ENCODE measurements around the gene PIP5KL1.

PIP5KL1 gene

DNA sequence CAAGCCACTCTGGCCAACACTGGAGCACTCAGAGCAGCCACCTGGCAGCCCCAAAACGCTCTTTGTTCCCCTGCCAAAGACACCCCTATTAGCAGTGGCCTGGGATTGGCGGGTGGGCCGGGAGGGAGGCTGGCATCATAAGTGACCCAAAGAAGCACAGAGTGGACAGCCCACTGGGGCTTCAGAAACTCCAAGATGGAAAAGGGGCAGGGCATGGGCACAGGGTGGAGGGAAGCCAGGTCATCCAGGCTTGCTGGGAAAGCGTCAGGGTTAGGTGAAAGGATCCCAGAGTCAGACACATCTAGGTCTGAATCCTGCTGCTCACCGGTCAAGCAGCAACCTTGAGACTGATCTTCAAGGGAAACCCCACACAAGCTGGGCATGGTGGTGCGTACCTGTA lies 35.4 kb upstream of the PIP5KL1 start:
- H3K9ac ChIP-seq (ENCODE audit: low read length): peak overlapping the region; percentile 47
- no peak overlapping the region for H3K4me3 ChIP-seq (ENCODE audit: low read depth, low read length)
- peaks cover 64% of the 10 kb centered on the region for H3K4me1 ChIP-seq (ENCODE audit: control insufficient read depth, insufficient read depth, low read length)
- no peaks in the 10 kb centered on the region for H3K36me3 ChIP-seq (ENCODE audit: control insufficient read depth, insufficient read depth, low read length)
- peak overlapping the region; percentile 64 for H3K27ac ChIP-seq (ENCODE audit: low read depth, low read length)
- no peaks in the 10 kb centered on the region for H3K9me3 ChIP-seq (ENCODE audit: control insufficient read depth, insufficient read depth, low read depth, low read length)
- no peaks in the 10 kb centered on the region for H3K27me3 ChIP-seq (ENCODE audit: control insufficient read depth, insufficient read depth, low read length)

DNA sequence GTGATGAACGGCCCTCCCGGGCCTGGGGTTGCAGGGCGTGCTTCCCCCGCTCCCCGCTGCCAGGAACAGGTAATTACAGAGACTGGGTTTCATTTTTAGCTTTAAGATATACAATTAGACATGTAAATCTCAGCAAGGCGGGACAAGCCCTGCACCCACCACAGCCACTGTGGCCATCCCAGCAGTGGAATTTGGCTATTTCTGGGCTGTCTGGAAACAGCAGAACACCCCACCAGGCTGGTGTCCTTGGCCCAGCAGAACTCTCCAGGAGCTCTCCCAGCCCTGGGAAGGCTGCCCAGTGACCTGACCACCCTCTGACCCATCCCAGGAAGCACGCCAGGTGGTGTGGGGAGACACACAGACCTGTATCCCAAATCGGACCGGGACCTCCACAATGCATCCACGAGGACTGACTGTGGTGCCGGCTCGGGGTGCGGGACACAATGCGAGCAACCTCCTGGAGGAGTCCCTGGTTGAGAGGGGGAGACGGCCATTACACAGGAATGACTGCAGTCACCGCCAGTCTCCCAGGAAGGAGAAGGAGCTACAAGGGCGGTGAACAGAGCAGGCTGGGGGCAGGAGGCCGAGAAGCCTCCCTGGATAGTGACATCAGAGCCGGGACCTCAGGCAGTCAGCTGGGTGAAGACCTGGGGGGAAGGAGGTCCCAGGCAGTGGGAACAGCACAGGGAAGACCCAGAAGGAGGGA lies 32.9 kb upstream of the PIP5KL1 start:
- Histone ChIP-seq H3K4me1 (ENCODE audit: control insufficient read depth, insufficient read depth, low read length) (peaks cover 57% of the 10 kb centered on the region), H3K4me3 (ENCODE audit: low read depth, low read length) (no peak overlapping the region), H3K9me3 (ENCODE audit: control insufficient read depth, insufficient read depth, low read depth, low read length) (no peaks in the 10 kb centered on the region), H3K27me3 (ENCODE audit: control insufficient read depth, insufficient read depth, low read length) (no peaks in the 10 kb centered on the region), H3K36me3 (ENCODE audit: control insufficient read depth, insufficient read depth, low read length) (no peaks in the 10 kb centered on the region), H3K9ac (ENCODE audit: low read length) (no peak overlapping the region), H3K27ac (ENCODE audit: low read depth, low read length) (no peak overlapping the region)

DNA sequence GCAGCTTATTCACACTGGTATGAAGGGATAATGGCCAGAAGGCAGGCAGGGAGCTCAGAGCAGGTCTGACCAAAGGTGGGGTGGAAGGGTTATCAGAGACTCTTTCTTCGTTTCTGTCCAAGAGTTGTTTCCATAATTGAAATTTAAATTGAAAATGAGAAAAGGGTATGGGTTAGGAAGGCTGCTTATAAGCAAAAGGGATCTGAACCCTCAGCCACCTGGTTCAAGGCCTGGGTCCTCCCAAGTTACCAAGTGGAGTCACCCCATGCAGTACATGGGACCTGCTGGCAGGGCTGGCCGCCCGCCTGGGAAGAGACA lies 32.4 kb upstream of the PIP5KL1 start:
- peaks cover 51% of the 10 kb centered on the region for H3K4me1 ChIP-seq (ENCODE audit: control insufficient read depth, insufficient read depth, low read length)
- H3K9me3 ChIP-seq (ENCODE audit: control insufficient read depth, insufficient read depth, low read depth, low read length): no peaks in the 10 kb centered on the region
- no peak overlapping the region for H3K9ac ChIP-seq (ENCODE audit: low read length)
- H3K4me3 ChIP-seq (ENCODE audit: low read depth, low read length): no peak overlapping the region
- H3K27me3 ChIP-seq (ENCODE audit: control insufficient read depth, insufficient read depth, low read length): no peaks in the 10 kb centered on the region
- H3K27ac ChIP-seq (ENCODE audit: low read depth, low read length): no peak overlapping the region
- no peaks in the 10 kb centered on the region for H3K36me3 ChIP-seq (ENCODE audit: control insufficient read depth, insufficient read depth, low read length)

DNA sequence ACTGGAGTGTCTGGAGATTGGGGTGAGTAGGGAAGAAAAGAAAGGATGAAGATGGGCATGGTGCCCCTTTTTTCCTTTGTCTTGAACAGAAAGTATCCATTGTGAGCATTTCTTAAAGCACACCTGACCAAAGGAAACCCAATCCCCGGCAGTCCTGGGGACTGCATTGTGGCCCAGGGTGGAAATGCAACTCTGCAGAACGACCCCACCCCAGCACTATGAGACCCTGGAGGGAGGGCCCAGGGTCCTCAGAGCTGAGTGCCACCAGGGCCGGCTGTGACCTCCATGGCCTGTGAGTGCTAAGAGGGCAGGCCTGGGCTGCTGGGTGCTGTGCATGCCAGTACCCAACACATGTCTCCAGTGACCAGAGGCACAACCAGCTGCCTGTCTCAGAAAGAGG lies 31.7 kb upstream of the PIP5KL1 start:
- Histone ChIP-seq H3K9ac (ENCODE audit: low read length) (no peak overlapping the region), H3K27me3 (ENCODE audit: control insufficient read depth, insufficient read depth, low read length) (no peaks in the 10 kb centered on the region), H3K4me3 (ENCODE audit: low read depth, low read length) (no peak overlapping the region), H3K36me3 (ENCODE audit: control insufficient read depth, insufficient read depth, low read length) (no peaks in the 10 kb centered on the region), H3K9me3 (ENCODE audit: control insufficient read depth, insufficient read depth, low read depth, low read length) (no peaks in the 10 kb centered on the region), H3K4me1 (ENCODE audit: control insufficient read depth, insufficient read depth, low read length) (peaks cover 47% of the 10 kb centered on the region), H3K27ac (ENCODE audit: low read depth, low read length) (no peak overlapping the region; the same call in 1 of the 2 replicates)

DNA sequence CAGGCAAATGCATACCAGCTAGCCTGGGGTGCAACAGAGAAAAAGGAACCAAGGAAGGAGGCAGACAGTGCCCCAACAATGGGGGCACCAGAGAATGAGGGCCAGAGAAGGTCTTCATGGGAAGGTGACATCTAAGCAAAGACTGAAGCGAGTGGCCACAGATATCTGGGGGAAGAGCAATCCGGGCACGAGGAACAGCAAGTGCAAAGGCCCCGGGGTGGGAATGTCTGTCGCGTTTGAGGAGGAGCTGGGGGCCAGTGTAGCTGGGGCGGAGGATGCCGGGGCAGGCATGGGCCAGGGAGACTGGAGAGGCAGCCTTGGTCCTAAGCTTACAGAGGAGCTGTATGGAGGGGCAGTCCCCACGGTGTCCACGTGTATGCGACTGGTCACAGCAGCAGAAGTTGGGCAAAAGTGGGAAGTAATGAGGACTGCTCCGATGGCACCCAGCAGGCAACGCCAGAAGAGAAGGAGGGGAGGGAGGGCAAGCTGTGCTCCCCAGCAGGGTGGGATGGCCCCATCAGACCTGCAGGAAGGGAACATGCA lies 31.1 kb upstream of the PIP5KL1 start:
- H3K9me3 ChIP-seq (ENCODE audit: control insufficient read depth, insufficient read depth, low read depth, low read length): no peaks in the 10 kb centered on the region
- no peak overlapping the region for H3K9ac ChIP-seq (ENCODE audit: low read length)
- H3K36me3 ChIP-seq (ENCODE audit: control insufficient read depth, insufficient read depth, low read length): no peaks in the 10 kb centered on the region
- no peaks in the 10 kb centered on the region for H3K27me3 ChIP-seq (ENCODE audit: control insufficient read depth, insufficient read depth, low read length)
- H3K4me3 ChIP-seq (ENCODE audit: low read depth, low read length): no peak overlapping the region
- H3K27ac ChIP-seq (ENCODE audit: low read depth, low read length): no peak overlapping the region
- H3K4me1 ChIP-seq (ENCODE audit: control insufficient read depth, insufficient read depth, low read length): peaks cover 41% of the 10 kb centered on the region

DNA sequence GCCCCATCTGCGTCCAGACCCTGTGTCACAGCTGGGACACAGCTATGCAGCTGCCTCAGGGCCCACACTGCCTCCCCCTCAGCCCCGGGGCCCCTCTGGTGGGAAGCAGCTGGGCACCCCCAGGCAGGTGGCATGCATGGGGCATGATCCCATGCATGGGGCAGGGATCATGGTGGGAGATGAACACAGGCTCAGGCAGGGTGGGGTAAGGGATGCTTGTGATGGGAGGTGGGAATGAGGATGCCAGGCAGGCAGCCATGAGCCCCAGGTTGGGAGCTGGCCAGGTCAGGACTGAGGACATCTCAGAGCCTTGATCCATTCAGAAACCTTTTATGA lies 30.5 kb upstream of the PIP5KL1 start:
- Histone ChIP-seq H3K27ac (ENCODE audit: low read depth, low read length) (no peak overlapping the region), H3K4me3 (ENCODE audit: low read depth, low read length) (no peak overlapping the region), H3K9me3 (ENCODE audit: control insufficient read depth, insufficient read depth, low read depth, low read length) (no peaks in the 10 kb centered on the region), H3K36me3 (ENCODE audit: control insufficient read depth, insufficient read depth, low read length) (no peaks in the 10 kb centered on the region), H3K4me1 (ENCODE audit: control insufficient read depth, insufficient read depth, low read length) (peaks cover 36% of the 10 kb centered on the region), H3K27me3 (ENCODE audit: control insufficient read depth, insufficient read depth, low read length) (no peaks in the 10 kb centered on the region), H3K9ac (ENCODE audit: low read length) (no peak overlapping the region)

DNA sequence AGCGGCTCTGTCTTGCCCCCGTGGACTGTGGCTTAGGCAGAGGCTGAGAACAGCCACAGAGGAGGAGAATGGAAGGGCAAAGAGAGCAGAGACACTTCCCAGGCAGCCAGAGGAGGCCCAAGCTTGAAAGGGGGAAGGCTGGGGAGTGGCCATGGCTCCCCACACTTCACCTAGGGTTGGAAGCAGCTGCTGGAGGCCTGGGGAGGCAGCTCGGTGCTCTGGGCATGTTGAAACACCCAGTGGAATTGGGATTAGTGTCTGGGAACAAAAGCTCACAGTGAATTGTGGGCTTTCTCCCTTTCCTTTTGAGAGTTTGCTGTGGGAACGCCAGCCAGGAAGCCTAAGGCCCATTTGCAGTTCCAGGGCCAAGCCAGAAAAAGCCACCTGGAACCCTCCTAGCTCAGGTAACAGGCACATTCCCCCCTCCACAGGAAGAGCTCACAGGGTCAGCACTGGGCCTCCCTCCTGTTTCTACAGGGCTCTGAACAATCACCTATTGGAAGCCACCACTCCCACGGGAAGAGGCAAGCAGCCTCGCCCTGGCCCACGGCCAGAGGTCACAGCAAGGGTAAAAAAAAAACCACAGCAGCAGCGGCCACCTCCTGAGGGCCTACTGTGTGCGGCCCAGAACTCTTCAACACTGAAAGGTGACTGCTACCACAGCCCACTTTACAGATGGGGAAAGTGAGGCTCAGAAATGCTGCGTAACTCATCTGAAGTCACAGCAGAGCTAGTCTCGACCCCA lies 30.0 kb upstream of the PIP5KL1 start:
- no peaks in the 10 kb centered on the region for H3K36me3 ChIP-seq (ENCODE audit: control insufficient read depth, insufficient read depth, low read length)
- H3K9ac ChIP-seq (ENCODE audit: low read length): peak overlapping the region; percentile 25
- no peaks in the 10 kb centered on the region for H3K9me3 ChIP-seq (ENCODE audit: control insufficient read depth, insufficient read depth, low read depth, low read length)
- peaks cover 35% of the 10 kb centered on the region for H3K4me1 ChIP-seq (ENCODE audit: control insufficient read depth, insufficient read depth, low read length)
- no peaks in the 10 kb centered on the region for H3K27me3 ChIP-seq (ENCODE audit: control insufficient read depth, insufficient read depth, low read length)
- H3K4me3 ChIP-seq (ENCODE audit: low read depth, low read length): no peak overlapping the region
- H3K27ac ChIP-seq (ENCODE audit: low read depth, low read length): peak overlapping the region; percentile 51; the same call in 1 of the 2 replicates

DNA sequence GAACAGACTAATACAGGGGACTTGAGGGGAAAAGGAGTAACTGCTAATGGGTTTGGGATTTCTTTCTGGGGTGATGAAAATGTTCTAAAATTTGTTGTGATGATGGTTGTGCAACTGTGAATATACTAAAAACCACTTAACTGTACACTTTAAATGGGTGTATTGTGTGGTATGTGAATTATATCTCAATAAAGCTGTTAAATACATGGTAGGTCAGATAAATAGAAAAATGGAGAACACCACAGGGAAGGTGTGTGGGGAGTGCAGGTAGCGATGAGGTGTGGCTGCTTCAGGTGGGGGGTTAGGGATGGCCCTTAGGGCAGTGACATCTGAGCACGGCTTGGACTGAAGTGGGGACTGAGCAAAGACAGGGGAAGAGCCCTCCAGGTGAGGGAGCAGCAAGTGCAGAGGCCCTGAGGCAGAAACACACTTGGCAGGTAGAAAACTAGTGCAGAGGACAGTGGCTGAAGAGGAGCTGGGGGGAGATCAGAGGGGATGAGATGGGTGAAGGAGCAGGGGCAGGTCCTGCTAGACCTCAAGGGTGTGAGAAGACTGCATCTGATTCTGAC lies 29.3 kb upstream of the PIP5KL1 start:
- H3K27me3 ChIP-seq (ENCODE audit: control insufficient read depth, insufficient read depth, low read length): no peaks in the 10 kb centered on the region
- H3K9me3 ChIP-seq (ENCODE audit: control insufficient read depth, insufficient read depth, low read depth, low read length): no peaks in the 10 kb centered on the region
- no peaks in the 10 kb centered on the region for H3K36me3 ChIP-seq (ENCODE audit: control insufficient read depth, insufficient read depth, low read length)
- H3K9ac ChIP-seq (ENCODE audit: low read length): no peak overlapping the region
- peak overlapping the region; percentile 51; the same call in 1 of the 2 replicates for H3K27ac ChIP-seq (ENCODE audit: low read depth, low read length)
- peaks cover 34% of the 10 kb centered on the region for H3K4me1 ChIP-seq (ENCODE audit: control insufficient read depth, insufficient read depth, low read length)
- no peak overlapping the region for H3K4me3 ChIP-seq (ENCODE audit: low read depth, low read length)

DNA sequence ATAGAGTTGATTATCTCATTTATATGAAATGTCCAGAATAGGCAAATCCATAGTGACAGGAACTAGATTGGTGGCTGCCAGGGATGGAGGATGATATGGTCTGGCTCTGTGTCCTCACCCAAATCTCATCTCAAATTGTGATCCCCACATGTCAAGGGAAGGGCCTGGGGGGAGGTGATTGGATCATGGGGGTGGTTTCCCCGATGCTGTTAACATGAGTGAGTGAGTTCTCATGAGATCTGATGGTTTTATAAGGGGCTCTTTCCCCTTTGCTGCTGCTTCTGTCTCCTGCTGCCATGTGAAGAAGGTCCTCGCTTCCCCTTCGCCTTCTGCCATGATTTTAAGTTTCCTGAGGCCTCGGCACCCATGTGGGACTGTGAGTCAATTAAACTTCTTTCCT lies 28.8 kb upstream of the PIP5KL1 start:
- Histone ChIP-seq H3K9ac (ENCODE audit: low read length) (no peak overlapping the region), H3K4me3 (ENCODE audit: low read depth, low read length) (no peak overlapping the region), H3K27me3 (ENCODE audit: control insufficient read depth, insufficient read depth, low read length) (no peaks in the 10 kb centered on the region), H3K36me3 (ENCODE audit: control insufficient read depth, insufficient read depth, low read length) (no peaks in the 10 kb centered on the region), H3K27ac (ENCODE audit: low read depth, low read length) (no peak overlapping the region), H3K9me3 (ENCODE audit: control insufficient read depth, insufficient read depth, low read depth, low read length) (no peaks in the 10 kb centered on the region), H3K4me1 (ENCODE audit: control insufficient read depth, insufficient read depth, low read length) (peaks cover 37% of the 10 kb centered on the region)

DNA sequence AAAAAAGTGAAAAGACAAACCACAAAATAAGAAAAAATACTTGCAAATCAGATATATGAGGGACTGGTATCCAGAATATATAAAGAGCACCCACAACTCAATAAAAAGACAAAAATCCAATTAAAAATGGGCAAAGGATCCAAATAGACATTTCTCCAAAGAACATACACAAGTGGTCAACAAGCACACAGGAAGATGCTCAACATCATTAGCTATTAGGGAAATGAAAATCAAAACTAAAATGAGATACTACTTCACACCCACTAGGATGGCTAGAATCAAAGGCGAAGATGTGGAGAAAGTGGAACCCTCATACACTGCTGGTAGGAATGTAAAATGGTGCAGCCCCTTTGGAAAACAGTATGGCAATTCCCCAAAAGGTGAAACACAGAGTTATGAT lies 28.2 kb upstream of the PIP5KL1 start:
- Histone ChIP-seq H3K9me3 (ENCODE audit: control insufficient read depth, insufficient read depth, low read depth, low read length) (no peaks in the 10 kb centered on the region), H3K9ac (ENCODE audit: low read length) (no peak overlapping the region), H3K4me1 (ENCODE audit: control insufficient read depth, insufficient read depth, low read length) (peaks cover 33% of the 10 kb centered on the region), H3K36me3 (ENCODE audit: control insufficient read depth, insufficient read depth, low read length) (no peaks in the 10 kb centered on the region), H3K4me3 (ENCODE audit: low read depth, low read length) (no peak overlapping the region), H3K27me3 (ENCODE audit: control insufficient read depth, insufficient read depth, low read length) (no peaks in the 10 kb centered on the region), H3K27ac (ENCODE audit: low read depth, low read length) (no peak overlapping the region)

DNA sequence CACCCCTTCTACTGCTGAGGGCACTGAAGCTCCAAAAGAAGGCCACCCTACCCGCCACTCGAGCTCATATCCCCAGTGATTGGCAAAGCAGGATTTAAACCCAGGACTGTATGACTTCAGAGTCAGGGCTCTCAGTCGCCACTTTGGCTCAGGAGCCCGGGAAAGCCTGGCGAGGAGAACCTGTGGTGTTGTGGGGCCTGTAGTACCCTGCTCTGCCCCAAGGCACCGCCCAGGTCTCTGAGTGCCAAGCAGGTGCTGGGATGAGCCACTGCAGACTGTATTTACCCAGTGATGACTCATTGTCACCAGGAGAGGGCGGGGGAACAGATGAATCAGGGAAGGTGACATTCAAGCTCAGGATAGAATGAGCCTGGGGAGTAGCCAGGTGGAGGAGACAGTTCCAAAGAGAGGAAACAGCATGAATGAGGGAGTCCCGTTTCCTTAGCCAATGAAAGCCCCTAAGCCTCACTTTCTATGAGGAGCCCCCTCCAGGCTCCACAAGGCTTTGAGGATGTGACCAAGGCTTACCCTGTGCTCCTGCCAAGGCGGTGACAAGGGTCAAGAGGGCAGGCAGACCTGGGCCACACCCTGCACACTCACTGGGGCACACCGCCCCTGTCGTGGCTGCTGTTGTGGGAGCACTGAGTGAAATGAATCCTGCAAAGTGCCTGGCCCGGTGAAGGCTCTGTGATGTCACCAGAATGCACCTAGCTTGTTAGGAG lies 24.9 kb upstream of the PIP5KL1 start:
- Histone ChIP-seq H3K27ac (ENCODE audit: low read depth, low read length) (no peak overlapping the region), H3K27me3 (ENCODE audit: control insufficient read depth, insufficient read depth, low read length) (no peaks in the 10 kb centered on the region), H3K9ac (ENCODE audit: low read length) (no peak overlapping the region), H3K4me1 (ENCODE audit: control insufficient read depth, insufficient read depth, low read length) (peaks cover 17% of the 10 kb centered on the region), H3K9me3 (ENCODE audit: control insufficient read depth, insufficient read depth, low read depth, low read length) (no peaks in the 10 kb centered on the region), H3K36me3 (ENCODE audit: control insufficient read depth, insufficient read depth, low read length) (no peaks in the 10 kb centered on the region), H3K4me3 (ENCODE audit: low read depth, low read length) (no peak overlapping the region)
